C1 segment of cervical spinal cord (tissue), 14 donors: Measurements from ENCODE around the gene KLHL15.
"Not testable (repeated sequence)": the region's sequence is repeated elsewhere in the genome, so short reads cannot be mapped to it uniquely, and the experiment has no call there.

Experiments used
- DNase-seq, 14 donors: peaks; one replicate each; lab custom pipeline; 2025; lab: John Stamatoyannopoulos, UW

KLHL15 gene

DNA sequence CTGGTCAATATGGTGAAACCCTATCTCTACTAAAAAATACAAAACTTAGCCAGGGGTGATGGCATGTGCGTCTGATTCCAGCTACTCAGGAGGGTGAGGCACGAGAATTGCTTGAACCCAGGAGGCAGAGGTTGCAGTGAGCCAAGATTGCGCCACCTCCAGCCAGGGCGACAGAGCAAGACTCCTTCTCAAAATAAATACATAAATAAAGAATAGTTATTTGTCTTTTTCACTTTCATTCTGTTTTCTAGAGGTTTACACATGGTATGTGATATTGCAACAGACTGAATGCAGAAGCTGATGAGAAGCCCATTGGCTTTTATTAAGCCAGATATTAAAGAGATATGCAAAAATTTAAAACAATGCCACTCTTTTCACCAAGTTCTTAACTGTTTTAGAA is 8.2 kb downstream of the KLHL15 start:
- DNase-seq, result no peak

DNA sequence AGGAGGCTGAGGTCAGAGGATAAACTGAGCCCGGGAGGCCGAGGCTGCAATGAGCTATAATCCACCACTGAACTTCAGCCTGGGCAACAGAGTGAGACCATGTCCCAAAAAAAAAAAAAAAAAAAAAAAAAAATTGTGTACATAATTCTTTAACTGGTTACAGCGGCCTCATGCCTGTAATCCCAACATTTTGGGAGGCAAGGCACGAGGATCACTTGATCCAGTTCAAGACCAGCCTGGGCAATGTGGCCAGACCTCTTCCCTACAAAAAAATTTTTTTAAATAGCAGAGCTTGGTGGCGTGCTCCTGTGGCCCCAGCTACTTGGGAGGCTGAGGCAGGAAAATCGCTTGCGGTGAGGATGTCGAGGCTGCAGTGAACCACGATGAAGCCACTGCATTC is 9.3 kb downstream of the KLHL15 start:
- no peak for DNase-seq

DNA sequence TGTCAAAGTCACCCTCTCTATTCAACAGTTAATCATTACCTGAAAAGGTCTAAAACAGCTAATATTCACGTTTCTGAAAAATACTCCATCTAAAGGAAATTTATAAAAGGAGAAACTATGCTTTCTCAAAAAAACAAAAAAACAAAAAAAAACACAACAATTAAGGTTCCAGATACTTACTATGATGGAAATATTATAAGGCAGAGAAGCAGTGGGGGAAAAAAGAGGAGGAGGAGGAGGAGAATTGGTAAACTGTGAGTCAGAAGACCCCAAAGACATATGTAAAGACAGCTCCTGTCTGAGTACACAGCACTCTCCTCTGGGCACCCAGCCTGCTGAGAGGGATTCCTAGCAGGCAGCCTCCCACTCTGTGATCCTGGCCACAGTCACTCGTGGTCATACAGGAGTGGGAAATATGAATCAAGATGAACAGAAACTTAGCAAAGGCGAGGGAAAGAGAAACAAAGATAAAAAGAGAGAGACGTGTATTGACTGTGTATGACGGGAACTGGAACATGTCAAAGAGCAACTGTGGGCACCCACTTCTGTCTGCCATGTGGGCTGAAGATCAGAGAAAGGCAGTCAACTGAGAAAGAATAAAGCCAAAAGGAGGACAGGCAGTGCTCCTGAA is 12.5 kb downstream of the KLHL15 start:
- DNase-seq, result peak in 2 of 14 donors; percentile 0 to 10

DNA sequence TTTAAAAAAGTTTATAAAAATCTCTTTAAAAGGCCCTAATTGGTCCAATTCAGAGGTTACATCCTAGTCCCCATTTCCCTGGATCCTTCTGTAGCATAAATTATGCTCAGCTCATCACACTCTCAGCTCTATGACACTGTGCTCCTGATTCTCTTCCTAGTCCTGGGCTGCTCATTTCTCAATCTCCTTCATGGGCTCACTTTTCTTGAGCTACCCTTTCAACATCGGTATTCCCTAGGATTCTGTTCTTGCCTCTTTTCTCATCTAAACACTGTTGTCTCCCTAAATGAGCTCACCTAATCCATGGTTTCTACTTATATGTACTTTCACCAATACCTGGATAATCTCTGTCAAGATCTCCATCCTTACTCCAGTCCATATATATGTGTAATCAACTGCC is 14.7 kb downstream of the KLHL15 start:
- DNase-seq, result no peak

DNA sequence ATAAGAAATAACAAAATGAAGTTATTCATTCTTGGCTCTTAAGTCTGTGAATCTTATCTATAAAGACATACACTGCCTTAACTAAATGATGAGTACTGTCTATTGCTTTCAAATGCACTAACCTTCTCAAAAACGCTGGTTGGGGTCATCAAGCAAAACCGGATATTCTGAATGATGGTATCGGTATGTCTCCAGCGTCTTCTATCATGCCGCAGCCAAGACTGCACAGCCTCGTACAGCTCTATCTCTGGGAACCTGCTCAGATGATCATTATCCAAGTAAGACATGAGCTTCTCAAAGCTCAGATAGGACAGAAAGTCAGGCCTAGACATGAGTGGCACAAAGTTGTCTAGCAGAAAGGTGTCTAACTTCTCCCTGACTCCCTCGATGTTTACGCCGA is 21.1 kb downstream of the KLHL15 start:
- DNase-seq, result no peak

DNA sequence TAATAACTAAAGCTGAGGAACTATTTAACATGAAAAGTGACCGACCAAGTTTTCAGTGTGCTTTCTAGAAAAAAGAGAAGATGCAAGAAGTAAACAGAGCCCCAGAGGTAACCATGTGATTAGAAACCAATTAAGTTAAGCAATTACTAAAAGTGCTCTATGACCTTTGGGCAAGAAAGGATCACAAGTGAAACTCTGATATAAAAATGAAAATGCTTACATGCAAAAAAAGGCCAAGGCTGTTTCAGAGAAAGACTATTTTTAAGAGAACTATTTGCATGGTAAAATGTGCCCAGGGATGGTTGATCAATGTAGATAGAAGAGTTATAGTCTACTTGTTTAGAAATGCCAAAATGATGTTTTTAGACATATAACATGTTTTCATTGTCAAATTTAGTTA is 22.0 kb downstream of the KLHL15 start:
- DNase-seq, result no peak

DNA sequence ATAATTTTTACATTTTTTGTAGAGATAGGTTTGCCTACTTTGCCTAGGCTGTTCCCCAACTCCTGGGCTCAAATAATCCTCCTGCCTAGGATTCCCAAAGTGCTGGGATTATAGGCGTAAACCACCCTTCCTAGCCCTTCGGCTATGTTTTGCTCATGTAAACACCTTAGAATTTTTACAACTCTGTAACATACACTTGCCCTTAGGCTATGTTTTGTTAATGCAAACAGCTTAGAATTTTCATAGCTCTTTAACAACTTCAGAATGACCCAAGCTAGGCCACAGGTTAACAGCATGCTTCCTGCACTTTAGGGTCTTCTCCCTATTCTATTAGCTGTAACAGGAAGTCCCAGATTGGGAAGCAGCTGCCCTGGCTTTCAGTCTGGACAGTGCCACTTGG is 24.2 kb downstream of the KLHL15 start:
- DNase-seq, result no peak

DNA sequence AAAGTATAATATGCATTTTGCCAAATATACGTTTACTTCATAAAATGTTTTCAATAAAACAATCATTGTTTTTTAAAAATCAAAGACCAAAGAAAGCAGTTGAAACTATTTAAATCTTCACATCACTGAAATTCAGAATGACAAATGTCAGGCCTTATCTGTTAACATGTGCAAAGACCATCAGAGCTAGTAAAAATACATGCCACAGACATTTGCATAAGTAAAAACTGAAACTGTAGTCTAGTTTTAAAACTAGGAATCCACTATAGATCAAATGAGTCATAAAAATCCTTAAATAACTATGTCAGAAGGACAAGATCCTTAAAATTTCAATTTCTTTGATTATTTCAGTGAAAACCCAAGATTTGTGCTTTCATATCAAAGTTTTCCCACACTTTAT is 24.8 kb downstream of the KLHL15 start:
- DNase-seq, result no peak

DNA sequence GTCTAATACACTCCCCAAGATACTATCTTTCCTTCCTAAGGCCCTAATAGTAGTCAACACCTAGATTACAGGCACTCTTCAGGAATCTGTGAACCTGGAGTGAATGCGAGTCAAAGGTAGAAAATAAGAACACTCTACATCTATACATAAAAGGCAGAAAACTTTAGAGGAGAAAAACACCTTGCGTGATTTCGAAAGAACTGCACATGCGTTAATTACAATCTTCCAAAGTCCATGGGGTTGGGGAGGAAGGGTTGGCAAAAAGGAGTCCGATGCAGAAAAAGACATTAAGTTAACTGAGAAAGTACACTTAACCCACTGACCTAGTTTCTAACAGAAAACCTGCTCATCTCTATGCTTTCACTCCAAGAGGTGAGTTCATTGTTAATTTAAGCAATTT is 27.3 kb downstream of the KLHL15 start:
- no peak for DNase-seq

DNA sequence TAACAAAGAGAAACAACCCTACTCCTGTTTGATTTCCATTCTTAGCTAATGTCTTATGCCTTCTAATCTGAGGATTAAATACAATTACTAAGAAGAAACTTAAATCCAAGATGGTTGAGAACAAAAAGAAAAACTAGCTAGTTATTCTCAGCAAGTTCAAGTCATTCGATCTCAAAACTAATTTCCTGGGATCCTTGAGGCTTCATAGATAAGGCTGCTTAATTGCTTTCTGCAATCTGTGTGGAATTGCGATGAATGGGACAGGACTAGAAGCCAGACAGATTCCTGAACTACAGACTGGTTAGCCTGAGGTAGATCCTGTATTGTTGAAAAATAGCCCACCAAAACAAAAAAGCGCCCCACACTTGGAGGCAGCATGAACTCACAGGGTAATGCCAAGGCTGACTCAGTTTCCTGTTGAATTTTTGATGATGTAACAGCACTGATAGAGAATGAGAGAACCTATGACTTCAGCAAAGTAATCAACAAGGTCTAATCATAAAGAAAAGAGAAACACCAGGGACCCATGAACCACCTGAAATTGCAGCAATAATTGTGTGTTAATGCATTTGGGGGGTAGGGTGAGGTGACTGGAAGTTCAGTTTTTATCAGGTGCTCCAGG is 33.9 kb downstream of the KLHL15 start:
- DNase-seq, result no peak

DNA sequence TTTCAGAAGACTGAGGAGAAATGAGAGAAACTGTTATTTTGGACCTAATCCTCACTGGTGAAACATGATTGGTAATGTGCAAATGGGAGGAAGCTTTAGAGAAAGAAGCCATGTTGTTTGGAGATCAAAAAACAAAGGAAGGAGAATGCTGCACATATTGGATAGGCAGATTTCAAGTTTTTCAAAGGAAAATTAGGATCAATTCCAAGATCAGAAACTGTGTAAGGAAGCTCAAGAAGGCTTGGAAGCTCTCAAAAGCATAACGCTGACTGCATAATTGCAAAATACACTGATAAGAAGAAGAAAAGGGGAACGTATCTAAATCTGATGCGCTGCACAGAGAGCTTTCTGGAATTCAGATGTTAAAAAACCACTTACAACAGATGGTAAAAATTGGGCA is 34.6 kb downstream of the KLHL15 start:
- no peak for DNase-seq

DNA sequence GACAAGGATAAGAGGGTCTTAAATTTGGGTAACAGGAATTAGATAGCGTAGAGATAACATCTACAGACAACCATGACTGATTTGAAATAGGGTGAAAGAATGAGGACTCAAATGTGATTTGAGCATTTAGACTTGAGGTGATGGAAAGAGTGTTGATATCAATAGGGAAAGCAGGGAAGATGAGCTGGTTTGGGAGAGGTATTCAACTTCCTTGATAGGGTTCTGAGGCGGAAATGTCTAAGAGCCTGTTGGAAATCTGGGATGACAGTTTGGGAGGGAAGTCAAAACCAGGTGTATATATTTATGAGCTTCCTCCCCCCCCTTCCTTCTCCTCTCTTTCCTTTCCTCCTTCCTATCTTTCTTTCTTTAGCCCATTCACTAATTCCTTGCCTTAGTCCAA is 36.5 kb downstream of the KLHL15 start:
- no peak for DNase-seq

DNA sequence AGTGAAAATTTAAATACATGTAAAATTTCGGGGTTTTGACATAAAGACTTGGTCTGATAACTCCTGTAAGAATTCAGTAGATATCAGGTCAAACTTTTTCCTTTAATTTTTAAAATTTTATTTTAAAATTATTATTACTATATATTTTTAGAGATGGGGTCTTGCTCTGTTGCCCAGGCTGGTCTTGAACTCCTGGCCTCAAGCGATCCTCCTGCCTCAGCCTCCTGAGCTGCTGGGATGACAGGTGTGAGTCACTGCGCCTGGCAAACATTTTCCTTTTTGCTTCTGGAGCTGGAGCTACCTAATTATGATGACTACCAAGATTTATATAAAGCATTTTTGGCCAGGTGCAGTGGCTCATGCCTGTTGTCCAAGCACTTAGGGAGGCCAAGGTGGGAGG is 37.3 kb downstream of the KLHL15 start:
- no peak for DNase-seq

DNA sequence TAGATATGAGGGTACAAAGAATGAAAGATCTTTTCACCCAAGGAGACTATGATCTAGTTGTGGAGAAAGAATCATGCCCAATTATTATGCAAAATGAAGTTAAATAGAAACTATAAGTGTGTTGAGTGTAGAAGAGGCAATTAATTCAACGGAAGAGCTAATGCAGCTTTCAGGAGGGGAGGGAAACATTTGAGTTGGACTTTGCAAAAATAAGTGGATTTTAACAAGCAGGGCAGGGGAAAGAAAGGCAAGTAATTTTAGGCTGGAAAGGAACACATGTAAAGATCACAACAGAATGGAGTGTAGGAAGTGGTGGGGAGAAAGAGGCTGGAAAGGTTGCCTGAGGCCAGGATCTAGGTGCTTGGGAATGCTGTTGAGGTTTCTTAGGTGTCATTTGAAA is 44.1 kb downstream of the KLHL15 start:
- no peak for DNase-seq

DNA sequence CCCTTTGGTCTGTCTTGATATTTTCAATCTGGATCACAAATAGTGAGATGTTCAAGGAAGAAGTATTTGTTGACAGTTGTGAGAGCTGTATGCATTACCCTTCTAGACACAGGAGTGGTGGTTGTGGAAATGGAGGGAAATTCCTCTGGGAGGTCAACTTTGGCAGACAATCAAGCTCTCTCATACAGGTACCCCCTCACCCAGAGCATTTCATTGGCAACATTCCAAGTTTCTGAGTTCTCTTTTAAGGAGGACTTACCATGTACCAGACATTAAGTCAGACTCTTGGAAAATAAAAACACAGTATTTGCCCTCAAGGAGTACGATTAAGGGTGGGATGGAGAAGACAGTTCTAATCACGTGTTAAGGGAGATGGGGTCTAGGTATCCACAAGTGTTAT is 45.3 kb downstream of the KLHL15 start:
- no peak for DNase-seq

DNA sequence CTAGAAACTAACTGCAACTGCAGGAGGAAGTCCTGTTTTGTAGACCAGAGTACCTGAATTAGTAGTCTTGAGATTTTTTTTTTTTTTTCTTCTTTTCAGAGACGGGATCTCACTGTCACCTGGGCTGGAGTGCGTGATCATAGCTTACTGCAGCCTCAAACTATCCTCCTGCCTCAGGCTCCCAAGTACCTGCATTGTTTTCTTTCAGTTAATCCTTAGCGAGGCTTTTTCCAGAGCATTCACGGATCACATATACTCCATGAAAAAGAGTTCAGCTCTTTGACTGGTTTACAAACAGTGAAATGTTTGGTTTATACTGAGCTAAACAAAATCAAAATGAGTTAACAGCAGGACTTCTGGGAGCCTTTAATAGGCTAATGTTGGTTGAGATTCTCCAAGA is 45.8 kb downstream of the KLHL15 start:
- no peak for DNase-seq

DNA sequence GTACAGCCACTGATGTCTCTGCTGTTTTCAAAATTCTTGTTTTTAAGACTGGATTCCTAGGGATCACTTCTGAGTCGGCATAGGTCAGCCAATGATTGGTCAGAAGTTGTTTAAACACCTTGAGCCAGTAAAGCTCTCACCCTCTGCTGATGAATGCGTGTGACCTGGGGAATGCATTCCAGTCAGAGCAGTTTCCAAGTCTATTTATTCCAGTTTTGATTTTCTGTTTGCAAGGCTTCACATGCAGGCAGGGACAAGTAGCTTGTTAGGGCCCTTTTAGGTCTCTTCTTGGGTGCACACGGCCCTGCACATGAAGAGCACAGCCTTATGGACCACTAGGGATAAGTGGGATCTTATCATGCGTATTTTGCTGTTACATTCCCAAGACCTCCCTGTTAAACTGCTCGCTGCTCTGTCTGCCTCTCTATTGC is 47.0 kb downstream of the KLHL15 start:
- DNase-seq, result no peak

DNA sequence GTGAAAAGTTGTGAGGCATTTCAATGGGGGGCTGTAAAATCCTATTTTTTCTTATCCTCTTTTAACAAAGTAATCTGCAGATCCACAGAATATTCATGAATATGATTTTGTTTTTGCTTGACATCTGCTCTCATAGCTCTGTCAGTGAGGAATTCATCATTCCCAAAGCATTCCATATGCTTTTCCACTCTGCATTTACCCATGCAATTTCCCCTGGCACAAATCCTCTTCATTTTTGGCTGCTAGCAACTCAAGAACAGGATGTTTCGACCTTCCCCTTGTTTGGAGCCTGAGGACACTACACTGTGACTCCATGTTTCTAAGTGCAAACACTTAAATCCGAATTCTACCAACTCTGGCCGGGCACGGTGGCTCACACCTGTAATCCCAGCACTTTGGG is 48.5 kb downstream of the KLHL15 start:
- no peak for DNase-seq

DNA sequence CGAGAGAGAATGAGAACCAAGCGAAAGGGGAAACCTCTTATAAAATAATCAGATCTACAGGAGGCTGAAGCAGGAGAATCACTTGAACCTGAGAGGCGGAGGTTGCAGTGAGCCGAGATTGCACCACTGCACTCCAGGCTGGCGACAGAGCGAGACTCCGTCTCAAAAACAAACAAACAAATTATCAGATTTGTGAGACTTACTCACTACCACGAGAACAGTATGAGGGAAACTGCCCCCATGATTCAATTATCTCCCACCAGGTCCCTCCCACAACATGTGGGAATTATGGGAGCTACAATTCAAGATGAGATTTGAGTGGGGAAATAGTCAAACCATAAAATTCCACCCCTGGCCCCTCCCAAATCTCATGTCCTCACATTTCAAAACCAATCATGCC is 61.4 kb downstream of the KLHL15 start:
- not testable (repeated sequence) for DNase-seq

DNA sequence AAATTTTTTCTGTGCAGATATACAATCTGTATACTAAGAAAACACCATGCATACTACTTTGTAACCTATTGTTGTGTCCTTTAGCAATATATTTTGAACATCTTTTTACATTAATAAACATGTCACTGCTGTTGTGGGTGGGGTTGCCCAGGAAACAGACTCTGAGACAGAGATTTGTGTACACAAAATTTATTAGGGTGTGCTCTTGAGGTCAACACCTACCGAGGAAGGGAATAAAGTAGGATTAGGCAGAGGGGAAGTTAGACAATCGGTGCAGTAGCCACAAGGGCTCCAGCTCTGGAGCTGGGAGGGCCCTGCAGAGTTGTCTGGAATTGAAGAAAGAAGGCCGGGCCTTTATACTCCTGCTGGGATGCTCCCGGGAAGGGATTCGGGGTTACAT is 62.8 kb downstream of the KLHL15 start:
- no peak for DNase-seq

DNA sequence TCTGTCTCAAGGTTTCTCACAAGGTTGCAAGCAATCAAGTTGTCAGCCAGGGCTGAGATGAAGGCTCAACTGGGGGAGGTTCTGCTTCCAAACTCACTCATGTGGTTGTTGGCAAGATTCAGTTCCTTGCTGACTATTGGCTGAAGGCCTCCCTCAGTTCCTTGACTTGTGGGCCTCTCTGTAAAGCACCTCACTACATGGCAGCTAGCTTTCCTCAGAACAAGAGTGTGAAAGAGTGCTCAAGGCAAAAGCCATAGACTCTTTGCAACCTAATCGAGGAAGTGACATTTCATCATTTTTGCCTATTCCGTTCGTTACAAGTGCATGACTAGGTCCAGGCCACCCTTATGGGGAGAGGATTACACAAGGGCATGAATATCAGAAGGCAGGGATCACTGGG is 67.2 kb downstream of the KLHL15 start:
- no peak for DNase-seq

DNA sequence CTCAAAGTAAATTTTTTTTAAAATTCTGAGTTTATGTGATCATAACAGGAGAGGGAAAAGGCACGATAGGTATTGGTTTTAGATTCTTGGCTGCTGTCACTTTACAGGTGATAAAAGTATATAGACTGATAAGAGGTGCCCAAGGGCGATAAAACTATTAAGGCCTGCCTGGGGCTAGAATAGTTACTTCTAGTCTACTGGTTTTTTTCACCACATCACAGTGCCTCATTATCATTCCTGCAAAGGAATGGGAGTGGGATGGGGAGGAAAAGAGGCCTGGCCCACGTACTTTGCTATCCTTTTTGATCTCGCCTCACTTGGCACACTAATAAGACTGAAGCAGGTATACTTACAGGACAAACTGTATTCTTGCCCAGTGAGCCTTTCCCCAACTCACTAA is 72.6 kb downstream of the KLHL15 start:
- DNase-seq, result no peak

DNA sequence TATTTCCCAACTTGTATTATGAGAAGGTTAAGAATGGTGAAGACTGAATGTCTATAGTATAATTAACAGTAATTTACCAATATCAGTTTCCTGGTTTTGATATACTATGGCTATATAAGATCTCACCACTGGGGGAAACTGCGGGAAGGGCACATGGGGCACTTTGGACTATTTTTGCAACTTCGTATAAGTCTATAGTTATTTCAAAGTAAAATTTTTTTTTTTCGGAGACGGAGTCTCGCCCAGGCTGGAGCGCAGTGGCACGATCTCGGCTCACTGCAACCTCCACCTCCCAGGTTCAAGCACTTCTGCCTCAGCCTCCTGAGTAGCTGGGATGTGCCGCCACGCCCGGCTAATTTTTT is 73.1 kb downstream of the KLHL15 start:
- no peak for DNase-seq
